HepG2 (cell line): ENCODE results near the gene NPVF.

Experiments
- DNMT1 ChIP-seq: sonication (generic); formaldehyde crosslinking; IDR thresholded peaks from 2 replicates; pipeline ENCODE4 v1.5.1; 2020; ENCODE audit warnings: mild to moderate bottlenecking, missing genetic modification reagents
- NBN ChIP-seq: fragments of 450-650 bp; conservative IDR thresholded peaks from 2 replicates; pipeline ENCODE4 v1.6.1; 2017
- POLR2AphosphoS5 ChIP-seq: IDR thresholded peaks from 2 replicates; pipeline ENCODE4 v1.6.1; 2012; ENCODE audit warnings: low read depth, low read length
- RAD51 ChIP-seq: fragments of 450-650 bp; IDR thresholded peaks from 2 replicates; pipeline ENCODE4 v1.6.1; 2016; ENCODE audit warnings: borderline replicate concordance
- RFX3 ChIP-seq: IDR thresholded peaks from 2 replicates; pipeline ENCODE4 v1.6.1; 2016; ENCODE audit warnings: missing biosample characterization, missing genetic modification reagents
- TCF7L2 ChIP-seq: IDR thresholded peaks from 2 replicates; pipeline ENCODE4 v1.6.1; 2011; ENCODE audit warnings: mild to moderate bottlenecking, low read depth, low read length, moderate library complexity
- ZNF446 ChIP-seq: sonication (generic); formaldehyde crosslinking; IDR thresholded peaks from 2 replicates; pipeline ENCODE4 v1.5.0; 2020; ENCODE audit warnings: mild to moderate bottlenecking, missing genetic modification reagents
- ZNF563 ChIP-seq: sonication (generic); formaldehyde crosslinking; IDR thresholded peaks from 2 replicates; pipeline ENCODE4 v1.8.0; 2022; ENCODE audit warnings: mild to moderate bottlenecking, moderate library complexity, missing genetic modification reagents
- TF ChIP-seq, protein P1 (sequence below): sonication (generic); formaldehyde crosslinking; IDR thresholded peaks from 2 replicates; pipeline ENCODE4 v1.5.0; 2020; ENCODE audit warnings: mild to moderate bottlenecking, missing genetic modification reagents, moderate library complexity
- TF ChIP-seq, protein P2 (sequence below), 2 experiments: IDR thresholded peaks; 2 replicates each; pipeline ENCODE4 v1.6.1; 2011 to 2012; ENCODE audit warnings: low read length in 2 of 2, borderline replicate concordance in 1 of 2, low read depth in 1 of 2, mild to moderate bottlenecking in 1 of 2, moderate library complexity in 1 of 2

DNA sequence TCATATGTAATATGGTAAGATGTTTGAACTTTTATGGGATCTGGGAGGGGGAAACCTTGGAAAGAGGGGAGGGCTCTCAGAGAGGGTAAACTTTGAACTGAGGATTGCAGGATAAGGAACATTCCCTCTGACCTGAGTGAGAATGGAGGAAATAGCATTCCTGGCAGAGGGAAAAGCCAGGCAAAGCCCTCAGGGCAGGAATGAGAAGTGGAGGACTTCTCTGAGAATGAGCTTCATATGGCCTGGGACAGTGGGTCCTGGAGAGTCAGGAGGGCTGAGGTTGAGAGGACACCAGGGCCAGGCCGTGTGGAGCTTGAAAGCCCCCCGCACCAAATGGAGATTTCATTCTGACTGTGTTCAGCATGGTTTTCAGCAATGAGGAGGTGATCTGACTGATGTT is 34.2 kb downstream of the NPVF start:
- TF ChIP-seq NBN: no peak
- no peak for TF ChIP-seq TCF7L2
- TF ChIP-seq RAD51: no peak
- TF ChIP-seq RFX3 (CRISPR knock-in tag): no peak
- TF ChIP-seq DNMT1 (CRISPR knock-in tag): no peak
- TF ChIP-seq ZNF563 (CRISPR knock-in tag): no peak
- no peak for TF ChIP-seq POLR2AphosphoS5
- no peak for TF ChIP-seq ZNF446 (CRISPR knock-in tag)
- TF ChIP-seq, protein P1, sequence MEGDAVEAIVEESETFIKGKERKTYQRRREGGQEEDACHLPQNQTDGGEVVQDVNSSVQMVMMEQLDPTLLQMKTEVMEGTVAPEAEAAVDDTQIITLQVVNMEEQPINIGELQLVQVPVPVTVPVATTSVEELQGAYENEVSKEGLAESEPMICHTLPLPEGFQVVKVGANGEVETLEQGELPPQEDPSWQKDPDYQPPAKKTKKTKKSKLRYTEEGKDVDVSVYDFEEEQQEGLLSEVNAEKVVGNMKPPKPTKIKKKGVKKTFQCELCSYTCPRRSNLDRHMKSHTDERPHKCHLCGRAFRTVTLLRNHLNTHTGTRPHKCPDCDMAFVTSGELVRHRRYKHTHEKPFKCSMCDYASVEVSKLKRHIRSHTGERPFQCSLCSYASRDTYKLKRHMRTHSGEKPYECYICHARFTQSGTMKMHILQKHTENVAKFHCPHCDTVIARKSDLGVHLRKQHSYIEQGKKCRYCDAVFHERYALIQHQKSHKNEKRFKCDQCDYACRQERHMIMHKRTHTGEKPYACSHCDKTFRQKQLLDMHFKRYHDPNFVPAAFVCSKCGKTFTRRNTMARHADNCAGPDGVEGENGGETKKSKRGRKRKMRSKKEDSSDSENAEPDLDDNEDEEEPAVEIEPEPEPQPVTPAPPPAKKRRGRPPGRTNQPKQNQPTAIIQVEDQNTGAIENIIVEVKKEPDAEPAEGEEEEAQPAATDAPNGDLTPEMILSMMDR (CRISPR knock-in tag): no peak
- TF ChIP-seq, protein P2, sequence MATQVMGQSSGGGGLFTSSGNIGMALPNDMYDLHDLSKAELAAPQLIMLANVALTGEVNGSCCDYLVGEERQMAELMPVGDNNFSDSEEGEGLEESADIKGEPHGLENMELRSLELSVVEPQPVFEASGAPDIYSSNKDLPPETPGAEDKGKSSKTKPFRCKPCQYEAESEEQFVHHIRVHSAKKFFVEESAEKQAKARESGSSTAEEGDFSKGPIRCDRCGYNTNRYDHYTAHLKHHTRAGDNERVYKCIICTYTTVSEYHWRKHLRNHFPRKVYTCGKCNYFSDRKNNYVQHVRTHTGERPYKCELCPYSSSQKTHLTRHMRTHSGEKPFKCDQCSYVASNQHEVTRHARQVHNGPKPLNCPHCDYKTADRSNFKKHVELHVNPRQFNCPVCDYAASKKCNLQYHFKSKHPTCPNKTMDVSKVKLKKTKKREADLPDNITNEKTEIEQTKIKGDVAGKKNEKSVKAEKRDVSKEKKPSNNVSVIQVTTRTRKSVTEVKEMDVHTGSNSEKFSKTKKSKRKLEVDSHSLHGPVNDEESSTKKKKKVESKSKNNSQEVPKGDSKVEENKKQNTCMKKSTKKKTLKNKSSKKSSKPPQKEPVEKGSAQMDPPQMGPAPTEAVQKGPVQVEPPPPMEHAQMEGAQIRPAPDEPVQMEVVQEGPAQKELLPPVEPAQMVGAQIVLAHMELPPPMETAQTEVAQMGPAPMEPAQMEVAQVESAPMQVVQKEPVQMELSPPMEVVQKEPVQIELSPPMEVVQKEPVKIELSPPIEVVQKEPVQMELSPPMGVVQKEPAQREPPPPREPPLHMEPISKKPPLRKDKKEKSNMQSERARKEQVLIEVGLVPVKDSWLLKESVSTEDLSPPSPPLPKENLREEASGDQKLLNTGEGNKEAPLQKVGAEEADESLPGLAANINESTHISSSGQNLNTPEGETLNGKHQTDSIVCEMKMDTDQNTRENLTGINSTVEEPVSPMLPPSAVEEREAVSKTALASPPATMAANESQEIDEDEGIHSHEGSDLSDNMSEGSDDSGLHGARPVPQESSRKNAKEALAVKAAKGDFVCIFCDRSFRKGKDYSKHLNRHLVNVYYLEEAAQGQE (IDR thresholded peaks at IDR 0.05; ENCODE audit: borderline replicate concordance in 1 of 2, low read depth in 1 of 2, low read length in 2 of 2): no peak
